ENCODE results near the gene ATM.

DNA sequence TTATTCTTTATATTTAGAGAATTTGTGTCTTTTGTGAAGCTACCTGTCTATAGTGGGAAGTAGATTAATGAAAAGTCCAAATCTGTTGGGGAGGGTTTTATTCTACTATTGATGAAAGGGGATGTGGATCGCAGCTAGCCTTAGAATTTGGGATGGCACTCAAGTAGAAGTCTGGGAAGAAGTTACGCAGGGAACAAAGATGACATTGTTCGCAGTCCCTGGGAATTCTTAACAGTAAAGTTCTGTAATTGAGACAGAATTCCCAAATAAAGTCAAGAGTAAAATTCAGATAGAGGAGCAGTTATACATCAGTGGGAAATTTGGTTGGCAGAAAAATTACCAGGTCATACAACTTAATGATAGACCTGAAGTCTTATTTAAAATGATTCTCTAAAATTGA is 64.1 kb downstream of the ATM start:
- TF ChIP-seq, protein P1, sequence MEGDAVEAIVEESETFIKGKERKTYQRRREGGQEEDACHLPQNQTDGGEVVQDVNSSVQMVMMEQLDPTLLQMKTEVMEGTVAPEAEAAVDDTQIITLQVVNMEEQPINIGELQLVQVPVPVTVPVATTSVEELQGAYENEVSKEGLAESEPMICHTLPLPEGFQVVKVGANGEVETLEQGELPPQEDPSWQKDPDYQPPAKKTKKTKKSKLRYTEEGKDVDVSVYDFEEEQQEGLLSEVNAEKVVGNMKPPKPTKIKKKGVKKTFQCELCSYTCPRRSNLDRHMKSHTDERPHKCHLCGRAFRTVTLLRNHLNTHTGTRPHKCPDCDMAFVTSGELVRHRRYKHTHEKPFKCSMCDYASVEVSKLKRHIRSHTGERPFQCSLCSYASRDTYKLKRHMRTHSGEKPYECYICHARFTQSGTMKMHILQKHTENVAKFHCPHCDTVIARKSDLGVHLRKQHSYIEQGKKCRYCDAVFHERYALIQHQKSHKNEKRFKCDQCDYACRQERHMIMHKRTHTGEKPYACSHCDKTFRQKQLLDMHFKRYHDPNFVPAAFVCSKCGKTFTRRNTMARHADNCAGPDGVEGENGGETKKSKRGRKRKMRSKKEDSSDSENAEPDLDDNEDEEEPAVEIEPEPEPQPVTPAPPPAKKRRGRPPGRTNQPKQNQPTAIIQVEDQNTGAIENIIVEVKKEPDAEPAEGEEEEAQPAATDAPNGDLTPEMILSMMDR (IDR thresholded peaks at IDR 0.05; ENCODE audit: insufficient read depth, low read length, poor library complexity, severe bottlenecking): no peak
- no peak for TF ChIP-seq EZH2phosphoT487 (conservative IDR thresholded peaks at IDR 0.05; ENCODE audit: low read length)

Measured in SU-DHL-6 (cell line).